GM23248 (cell line): Measurements from ENCODE around the gene ARL17B. TPM values are rescaled to one million over a fixed set of nuclear protein-coding genes. Genes with fewer than 3 reads are reported as not detected.
"Not testable (repeated sequence)": the region's sequence is repeated elsewhere in the genome, so short reads cannot be mapped to it uniquely, and the experiment has no call there.

Experiments used
- DNase-seq: peaks from one replicate; pipeline ENCODE4 v3.0.0-alpha.2; 2015
- H2AFZ ChIP-seq: fragments of 200-600 bp; sonication (generic); 2 replicates; pipeline ENCODE4 v1.6.1; 2016; ENCODE audit warnings: antibody characterized with exemption
- H3F3A ChIP-seq: fragments of 200-600 bp; sonication (generic); 2 replicates; pipeline ENCODE4 v1.6.1; 2016; ENCODE audit warnings: mild to moderate bottlenecking, antibody characterized with exemption, mixed run types; ENCODE audit not compliant: insufficient read depth
- H3K27ac ChIP-seq: fragments of 200-600 bp; sonication (generic); 2 replicates; pipeline ENCODE4 v1.5.1; 2016; ENCODE audit warnings: mild to moderate bottlenecking
- H3K27me3 ChIP-seq: fragments of 200-600 bp; sonication (generic); replicated peaks from 2 replicates; pipeline ENCODE4 v1.6.1; 2016; ENCODE audit warnings: mild to moderate bottlenecking; ENCODE audit not compliant: insufficient read depth
- H3K36me3 ChIP-seq: fragments of 200-600 bp; sonication (generic); 2 replicates; pipeline ENCODE4 v1.6.1; 2016; ENCODE audit warnings: low read depth, mild to moderate bottlenecking
- H3K4me1 ChIP-seq: fragments of 200-600 bp; sonication (generic); 2 replicates; pipeline ENCODE4 v1.6.1; 2016; ENCODE audit warnings: mild to moderate bottlenecking; ENCODE audit not compliant: insufficient read depth
- H3K4me2 ChIP-seq: fragments of 200-600 bp; sonication (generic); one replicate; pipeline ENCODE4 v1.6.1; 2016; ENCODE audit warnings: mild to moderate bottlenecking; ENCODE audit not compliant: unreplicated experiment
- H3K4me3 ChIP-seq: fragments of 200-600 bp; sonication (generic); 2 replicates; pipeline ENCODE4 v1.5.1; 2016; ENCODE audit warnings: mild to moderate bottlenecking
- H3K79me2 ChIP-seq: fragments of 200-600 bp; sonication (generic); 2 replicates; pipeline ENCODE4 v1.6.1; 2016; ENCODE audit warnings: mild to moderate bottlenecking; ENCODE audit not compliant: insufficient read depth
- H3K9ac ChIP-seq: fragments of 200-600 bp; sonication (generic); 2 replicates; pipeline ENCODE4 v1.6.1; 2016; ENCODE audit warnings: mild to moderate bottlenecking
- H3K9me2 ChIP-seq: fragments of 200-600 bp; sonication (generic); 2 replicates; pipeline ENCODE4 v1.6.1; 2016; ENCODE audit warnings: mixed run types, mild to moderate bottlenecking, moderate library complexity; ENCODE audit not compliant: insufficient read depth
- H3K9me3 ChIP-seq: fragments of 200-600 bp; sonication (generic); one replicate; pipeline ENCODE4 v1.6.1; 2017; ENCODE audit warnings: low read depth
- H4K20me1 ChIP-seq: fragments of 200-600 bp; sonication (generic); 2 replicates; pipeline ENCODE4 v1.6.0; 2016; ENCODE audit not compliant: insufficient read depth
- EZH2phosphoT487 ChIP-seq: fragments of 200-600 bp; sonication (generic); IDR thresholded peaks from 2 replicates; pipeline ENCODE4 v1.6.1; 2018; ENCODE audit warnings: antibody characterized with exemption, moderate library complexity, mild to moderate bottlenecking, low read depth; ENCODE audit not compliant: insufficient read depth
- WGBS, 2 experiments: methylation state at CpG; one replicate each; pipeline ENCODE4 v1.1.6; 2015 to 2017; ENCODE audit warnings: low lambda C conversion rate in 2 of 2, low coverage in 1 of 2; ENCODE audit errors: missing lambda C conversion rate in 2 of 2; 5-methylcytosine and 5-hydroxymethylcytosine counted together
- in situ Hi-C: fragments of 300-500 bp; cut with MboI; formaldehyde crosslinking; loops from 2 replicates; pipeline ENCODE4 v1.15.0; 2020
- polyA plus RNA-seq: library from polyadenylated mRNA; unstranded; fragments of >200 nt; fragmentation: Nextera tagmentation; extraction: Ambion mirVana; gene quantifications from 2 replicates; pipeline ENCODE4 v1.2.1, GENCODE V29; 2016
- total RNA-seq: library from RNA; depleted of rRNA; stranded (reverse); fragments of >200 nt; shearing (Covaris generic); gene quantifications from 2 replicates; pipeline ENCODE4 v1.2.3, GENCODE V29; 2014

Gene ARL17B
- total and polyA plus RNA-seq, 2 experiments from 2014 or later: 2.6 to 14.4 TPM

DNA sequence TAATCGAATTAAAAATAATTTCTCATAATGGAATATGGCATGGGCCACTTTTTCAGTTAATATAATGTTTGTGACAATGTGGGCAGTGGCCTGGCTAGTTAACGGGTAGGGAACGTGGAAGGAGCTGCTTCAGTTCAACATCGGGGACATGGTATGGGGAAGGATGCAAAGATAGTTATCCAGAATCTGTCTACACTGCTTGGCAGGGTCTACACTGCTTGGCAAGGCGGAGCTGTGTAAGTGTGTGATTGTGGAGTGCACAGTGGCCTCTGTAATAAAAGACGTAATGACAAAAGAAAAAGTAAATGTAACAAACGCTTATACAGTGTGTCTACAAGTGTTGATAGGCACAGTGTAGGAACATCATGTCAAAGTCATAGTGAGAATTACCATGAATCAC is 74.0 kb downstream of the ARL17B start:
- H3K27me3 ChIP-seq, H3K9me2 ChIP-seq, DNase-seq, H3K4me3 ChIP-seq, H3K27ac ChIP-seq, H3K9ac ChIP-seq, H3K4me2 ChIP-seq, H3K79me2 ChIP-seq, H2AFZ ChIP-seq, H3K36me3 ChIP-seq, H4K20me1 ChIP-seq, H3K9me3 ChIP-seq: not testable (repeated sequence)
- peaks cover 26% of the 10 kb centered on the region for H3F3A ChIP-seq
- in situ Hi-C loops: loop anchor here (25.0 kb wide), 1 partner anchor 200 kb away; no protein-coding TSS in a partner anchor
- 66 to 68% methylated on average over 7 of the region's 7 CpGs for WGBS, 2 experiments
- H3K4me1 ChIP-seq: peaks cover 21% of the 10 kb centered on the region

DNA sequence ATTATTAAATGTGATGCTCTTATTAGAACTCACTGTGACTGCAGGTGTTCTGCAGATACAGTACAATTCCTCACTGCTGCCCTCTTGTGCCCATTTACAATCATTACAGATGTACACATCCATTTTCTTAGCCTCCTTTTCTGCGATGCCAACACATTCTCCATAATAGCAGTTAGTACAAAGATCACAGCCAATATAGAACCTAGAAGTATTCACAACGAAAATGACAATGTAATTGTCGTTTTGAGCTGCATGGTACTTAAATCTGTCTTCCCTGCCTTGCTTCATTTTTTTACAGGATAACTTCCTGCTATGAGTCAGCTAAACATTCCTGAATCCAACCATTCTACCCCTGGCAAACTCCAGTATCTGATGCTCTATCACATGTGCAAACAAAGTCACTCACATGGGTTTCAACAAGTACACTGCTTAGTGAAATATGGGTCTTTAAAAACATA is 74.8 kb downstream of the ARL17B start:
- peak; percentile 90 for DNase-seq
- H3K9ac ChIP-seq, H3K27me3 ChIP-seq, H3K79me2 ChIP-seq, H3K9me3 ChIP-seq, H3K9me2 ChIP-seq, H3K36me3 ChIP-seq, H4K20me1 ChIP-seq, H3K27ac ChIP-seq: not testable (repeated sequence)
- Histone ChIP-seq H2AFZ (peak overlapping the region; percentile 35), H3F3A (peaks cover 26% of the 10 kb centered on the region), H3K4me1 (peaks cover 21% of the 10 kb centered on the region), H3K4me2 (peak overlapping the region; percentile 16), H3K4me3 (peak overlapping the region; percentile 6; the same call in 1 of the 2 replicates)
- WGBS, 2 experiments: 5 to 6% methylated on average over 3 of the region's 3 CpGs
- in situ Hi-C loops: loop anchor here (25.0 kb wide), 1 partner anchor 201 kb away; no protein-coding TSS in a partner anchor

- not testable (repeated sequence) for H3K36me3 ChIP-seq, H3K4me3 ChIP-seq, H3K9me2 ChIP-seq, H2AFZ ChIP-seq, H3K4me2 ChIP-seq, H3K9ac ChIP-seq, H3K27ac ChIP-seq, H3K79me2 ChIP-seq, H3K9me3 ChIP-seq, H4K20me1 ChIP-seq, H3K27me3 ChIP-seq
- WGBS, 2 experiments: 57 to 64% methylated on average over 2 of the region's 2 CpGs
- H3K4me1 ChIP-seq: peaks cover 21% of the 10 kb centered on the region
- peak; percentile 36 for DNase-seq
- peaks cover 26% of the 10 kb centered on the region for H3F3A ChIP-seq
- in situ Hi-C loops: loop anchor here (25.0 kb wide), 1 partner anchor 202 kb away; no protein-coding TSS in a partner anchor
Observed at GRCh38 chr17:46285500-46285899, 76.1 kb downstream of the ARL17B start.

- not testable (repeated sequence) for H3K27me3 ChIP-seq, H3K9me2 ChIP-seq, H3K36me3 ChIP-seq, H3K79me2 ChIP-seq, H4K20me1 ChIP-seq, H3K9me3 ChIP-seq, H2AFZ ChIP-seq, H3K4me3 ChIP-seq, H3K9ac ChIP-seq, H3K27ac ChIP-seq
- H3F3A ChIP-seq: peaks cover 28% of the 10 kb centered on the region
- H3K4me1 ChIP-seq: peaks cover 21% of the 10 kb centered on the region
- DNase-seq: peak; percentile 70
- TF ChIP-seq EZH2phosphoT487: 0 out of 2 replicates have a peak, but pooled peaks have one; percentile 58
- in situ Hi-C loops: loop anchor here (25.0 kb wide), 1 partner anchor 203 kb away; no protein-coding TSS in a partner anchor
- peak overlapping the region; percentile 1 for H3K4me2 ChIP-seq
- WGBS, 2 experiments: 0 to 7% methylated on average over 1 of the region's 1 CpG
Observed at GRCh38 chr17:46284467-46284866, 77.1 kb downstream of the ARL17B start.

DNA sequence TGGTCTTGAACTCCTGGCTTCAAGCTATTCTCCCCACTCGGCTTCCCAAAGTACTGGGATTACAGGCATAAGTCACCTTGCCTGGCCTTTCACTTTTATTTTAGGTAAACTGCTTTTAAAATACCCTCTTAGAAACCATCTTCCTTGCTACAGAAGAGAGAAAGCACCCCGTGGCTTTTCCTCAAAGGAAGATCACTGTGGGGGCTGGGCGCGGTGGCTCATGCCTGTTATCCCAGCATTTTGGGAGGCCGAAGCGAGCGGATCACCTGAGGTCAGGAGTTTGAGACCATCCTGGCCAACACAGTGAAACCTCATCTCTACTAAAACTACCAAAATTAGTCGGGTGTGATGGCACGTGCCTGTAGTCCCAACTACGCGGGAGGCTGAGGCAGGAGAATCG is 78.9 kb downstream of the ARL17B start:
- not testable (repeated sequence) for H4K20me1 ChIP-seq, H3K36me3 ChIP-seq, H3K79me2 ChIP-seq, H3K27me3 ChIP-seq, H3K27ac ChIP-seq, H2AFZ ChIP-seq, H3K9me2 ChIP-seq, DNase-seq, H3K9me3 ChIP-seq, H3K4me3 ChIP-seq, H3K9ac ChIP-seq, H3K4me2 ChIP-seq
- Histone ChIP-seq H3F3A (peaks cover 36% of the 10 kb centered on the region), H3K4me1 (peaks cover 21% of the 10 kb centered on the region)
- in situ Hi-C loops: loop anchor here (25.0 kb wide), 1 partner anchor 205 kb away; no protein-coding TSS in a partner anchor
- WGBS, 2 experiments: 86 to 90% methylated on average over 7 of the region's 12 CpGs

DNA sequence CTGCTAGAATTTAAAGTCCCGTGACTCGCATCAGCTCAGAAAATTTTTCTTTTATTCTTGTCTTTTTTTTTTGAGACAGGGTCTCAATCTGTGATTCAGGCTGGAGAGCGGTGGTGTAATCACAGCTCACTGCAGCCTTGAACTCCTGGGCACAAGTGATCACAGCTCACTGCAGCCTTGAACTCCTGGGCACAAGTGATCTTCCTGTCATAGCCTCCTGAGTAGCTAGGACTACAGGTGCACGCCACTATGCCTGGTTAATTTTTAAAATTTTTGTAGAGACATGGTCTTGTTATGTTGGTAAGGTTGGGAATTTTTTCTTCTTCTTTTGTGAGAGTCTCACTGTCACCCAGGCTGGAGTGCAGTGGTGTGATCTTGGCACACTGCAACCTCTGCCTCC is 80.2 kb downstream of the ARL17B start:
- not testable (repeated sequence) for H3K4me3 ChIP-seq, H3K36me3 ChIP-seq, H2AFZ ChIP-seq, H3K4me2 ChIP-seq, H3K9me2 ChIP-seq, H3K27ac ChIP-seq, H3K79me2 ChIP-seq, H3K9me3 ChIP-seq, H3K9ac ChIP-seq, H4K20me1 ChIP-seq, DNase-seq, H3K27me3 ChIP-seq
- in situ Hi-C loops: loop anchor here (25.0 kb wide), 1 partner anchor 206 kb away; no protein-coding TSS in a partner anchor
- peaks cover 30% of the 10 kb centered on the region for H3F3A ChIP-seq
- 58 to 85% methylated on average over 3 to 4 of the region's 4 CpGs for WGBS, 2 experiments
- peaks cover 18% of the 10 kb centered on the region for H3K4me1 ChIP-seq

DNA sequence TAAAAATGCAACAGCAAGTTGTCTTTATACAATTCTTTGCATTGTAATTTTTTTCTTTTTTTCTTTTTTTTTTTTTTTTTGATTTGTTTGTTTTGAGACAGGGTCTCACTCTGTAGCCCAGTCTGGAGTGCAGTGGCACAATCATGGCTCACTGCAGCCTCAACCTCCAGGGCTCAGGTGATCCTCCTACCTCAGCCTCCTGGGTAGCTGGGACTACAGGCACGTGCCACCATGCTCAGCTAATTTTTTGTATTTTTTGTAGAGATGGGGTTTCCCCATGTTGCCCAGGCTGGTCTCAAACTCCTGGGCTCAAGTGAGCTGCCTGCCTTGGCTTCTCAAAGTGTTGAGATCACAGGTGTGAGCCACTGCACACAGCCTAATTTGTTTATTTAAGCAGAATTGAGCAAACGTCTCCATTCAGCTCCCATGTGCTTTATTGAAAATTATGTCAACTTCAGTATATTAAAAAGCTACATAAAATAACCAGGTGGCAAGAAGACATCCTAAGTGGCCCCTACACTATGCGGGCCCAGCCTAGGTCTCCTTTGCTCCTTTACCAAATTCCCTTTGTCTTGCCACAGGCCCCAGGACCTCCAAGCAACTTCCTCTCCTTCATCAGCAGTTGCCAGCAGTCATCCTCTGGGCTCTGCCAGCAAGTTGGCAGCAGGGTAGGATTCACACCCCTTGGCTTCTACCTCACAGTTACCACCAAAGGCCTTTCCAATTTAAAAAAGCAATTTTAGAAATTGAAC is 84.7 kb downstream of the ARL17B start:
- WGBS, 2 experiments: 73 to 76% methylated on average over 3 of the region's 3 CpGs
- not testable (repeated sequence) for H3K4me3 ChIP-seq, H3K9me2 ChIP-seq, H3K9me3 ChIP-seq, H2AFZ ChIP-seq, H3F3A ChIP-seq, H4K20me1 ChIP-seq, H3K27ac ChIP-seq, H3K79me2 ChIP-seq, H3K9ac ChIP-seq, H3K4me1 ChIP-seq, H3K4me2 ChIP-seq, H3K36me3 ChIP-seq, DNase-seq
- in situ Hi-C loops: loop anchor here (25.0 kb wide), 1 partner anchor 210 kb away; no protein-coding TSS in a partner anchor
- peaks cover 13% of the 10 kb centered on the region; the same call in 1 of the 2 replicates for H3K27me3 ChIP-seq
